Stromal cell of bone marrow (primary cell): ENCODE measurements around the gene KTI12.
"Not testable (repeated sequence)": the region's sequence is repeated elsewhere in the genome, so short reads cannot be mapped to it uniquely, and the experiment has no call there.

Source experiments
- DNase-seq: peaks from one replicate; pipeline ENCODE4 v3.0.0-alpha.2; 2012; ENCODE audit warnings: low read depth

KTI12 gene, protein sequence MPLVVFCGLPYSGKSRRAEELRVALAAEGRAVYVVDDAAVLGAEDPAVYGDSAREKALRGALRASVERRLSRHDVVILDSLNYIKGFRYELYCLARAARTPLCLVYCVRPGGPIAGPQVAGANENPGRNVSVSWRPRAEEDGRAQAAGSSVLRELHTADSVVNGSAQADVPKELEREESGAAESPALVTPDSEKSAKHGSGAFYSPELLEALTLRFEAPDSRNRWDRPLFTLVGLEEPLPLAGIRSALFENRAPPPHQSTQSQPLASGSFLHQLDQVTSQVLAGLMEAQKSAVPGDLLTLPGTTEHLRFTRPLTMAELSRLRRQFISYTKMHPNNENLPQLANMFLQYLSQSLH

DNA sequence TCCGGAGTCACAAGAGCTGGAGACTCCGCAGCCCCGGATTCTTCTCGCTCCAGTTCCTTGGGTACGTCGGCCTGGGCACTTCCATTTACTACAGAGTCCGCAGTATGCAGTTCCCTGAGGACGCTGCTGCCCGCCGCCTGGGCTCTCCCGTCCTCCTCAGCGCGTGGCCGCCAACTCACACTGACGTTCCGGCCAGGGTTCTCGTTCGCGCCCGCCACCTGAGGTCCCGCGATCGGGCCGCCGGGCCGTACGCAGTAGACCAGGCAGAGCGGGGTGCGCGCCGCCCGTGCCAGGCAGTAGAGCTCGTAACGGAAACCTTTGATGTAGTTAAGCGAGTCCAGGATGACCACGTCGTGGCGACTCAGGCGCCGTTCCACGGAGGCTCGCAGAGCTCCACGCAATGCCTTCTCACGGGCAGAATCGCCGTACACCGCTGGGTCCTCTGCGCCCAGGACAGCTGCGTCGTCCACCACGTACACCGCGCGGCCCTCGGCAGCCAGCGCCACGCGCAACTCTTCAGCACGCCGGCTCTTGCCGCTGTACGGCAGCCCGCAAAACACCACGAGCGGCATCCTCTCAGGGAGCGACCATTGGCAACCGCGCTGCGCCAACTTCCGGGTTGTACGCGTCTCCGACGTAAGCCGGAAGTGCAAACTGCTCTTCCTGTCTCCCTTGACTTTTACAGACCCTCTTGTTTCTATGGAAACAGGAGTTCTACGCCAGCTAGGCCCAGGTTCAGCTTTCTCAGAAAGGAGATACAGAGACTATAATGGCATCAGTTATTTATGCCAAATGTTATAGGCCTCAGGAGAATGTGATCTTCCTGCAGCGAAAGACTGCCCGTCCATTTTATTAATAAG lies at the start of gene KTI12:
Gene KTI12 (minus strand): TSS at position 621 of the 860 bp plus-strand sequence. CDS start 49 bp downstream, at position 572.
- peak; percentile 81 for DNase-seq

DNA sequence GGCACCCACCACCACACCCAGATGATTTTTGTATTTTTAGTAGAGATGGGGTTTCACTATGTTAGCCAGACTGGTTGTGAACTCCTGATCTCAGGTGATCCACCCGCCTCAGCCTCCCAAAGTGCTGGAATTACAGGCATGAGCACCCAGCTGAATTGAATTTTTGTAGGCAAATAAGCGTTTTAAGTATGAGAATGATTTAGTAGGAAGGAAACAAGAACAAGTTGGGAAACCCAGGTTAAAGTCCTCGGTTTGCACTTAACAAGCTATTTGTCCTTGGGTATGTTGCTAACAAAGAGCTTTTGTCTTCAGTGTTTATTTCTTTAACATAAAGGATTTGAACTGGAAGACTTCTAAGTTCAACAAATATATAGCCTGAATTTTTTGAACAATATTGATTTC lies 46.4 kb upstream of the KTI12 start:
- DNase-seq: no peak

DNA sequence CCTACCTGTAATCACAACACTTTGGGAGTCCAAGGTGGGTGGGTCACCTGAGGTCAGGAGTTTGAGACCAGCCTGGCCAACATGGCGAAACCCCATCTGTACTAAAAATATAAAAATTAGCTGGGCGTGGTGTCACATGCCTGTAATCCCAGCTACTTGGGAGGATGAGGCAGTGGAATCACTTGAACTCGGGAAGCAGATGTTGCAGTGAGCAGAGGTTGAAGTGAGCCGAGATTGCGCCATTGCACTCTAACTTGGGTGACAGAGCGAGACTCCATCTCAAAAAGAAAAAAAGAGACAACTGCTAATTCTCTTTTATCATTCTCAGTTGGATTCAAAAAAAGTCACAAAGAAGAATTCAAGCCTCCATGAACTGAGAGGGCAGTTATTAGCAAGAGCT lies 43.7 kb upstream of the KTI12 start:
- DNase-seq: not testable (repeated sequence)

DNA sequence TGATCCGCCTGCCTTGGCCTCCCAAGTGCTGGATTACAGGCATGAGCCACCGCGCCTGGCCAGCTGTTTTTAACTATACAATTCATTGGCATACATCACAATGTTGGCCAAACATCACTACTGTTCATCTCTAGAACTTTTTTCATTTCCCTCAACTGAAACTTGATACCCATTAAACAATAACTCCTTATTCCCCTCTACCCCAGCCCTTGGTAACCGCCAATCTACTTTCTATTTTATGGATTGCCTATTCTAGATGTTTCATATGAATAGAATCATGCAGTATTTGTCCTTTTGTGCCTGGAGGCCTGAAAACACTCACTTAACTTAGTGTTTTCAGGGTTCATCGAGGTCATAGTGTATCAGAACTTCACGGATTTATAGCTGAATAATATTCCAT lies 38.7 kb upstream of the KTI12 start:
- DNase-seq: no peak

DNA sequence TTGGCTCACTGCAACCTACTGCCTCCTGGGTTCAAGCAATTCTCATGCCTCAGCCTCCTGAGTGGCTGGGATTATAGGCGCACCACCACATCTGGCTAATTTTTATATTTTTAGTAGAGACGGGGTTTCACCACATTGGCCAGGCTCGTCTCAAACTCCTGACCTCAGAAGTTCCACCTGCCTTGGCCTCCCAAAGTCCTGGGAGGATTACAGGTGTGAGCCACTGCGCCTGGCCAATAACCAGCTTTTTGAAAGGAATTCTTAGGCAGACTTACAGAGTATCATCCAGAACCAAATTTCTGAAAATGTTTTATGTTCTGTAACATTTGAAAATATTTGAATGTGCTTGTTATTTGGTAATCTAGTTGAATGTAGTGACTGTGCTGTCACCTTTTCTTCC lies 37.1 kb upstream of the KTI12 start:
- DNase-seq: no peak

DNA sequence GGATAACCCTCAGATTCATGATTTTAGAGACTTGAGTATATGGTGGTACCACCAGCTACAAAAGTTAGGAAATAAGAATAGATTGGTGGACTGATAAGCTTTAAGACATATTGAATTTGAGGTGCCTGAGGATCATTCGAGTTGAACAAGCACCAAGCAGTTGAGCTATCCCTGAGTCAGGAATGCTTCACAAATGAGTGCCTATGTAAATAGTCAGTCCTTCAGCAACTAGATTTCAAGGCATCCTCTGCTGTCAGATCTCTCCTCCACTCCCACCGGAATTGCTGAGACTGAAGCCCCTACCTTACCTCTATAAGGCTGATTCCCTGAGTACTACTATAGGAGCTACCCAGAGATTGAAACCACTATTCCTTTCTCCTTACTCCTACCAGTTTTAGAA lies 29.6 kb upstream of the KTI12 start:
- DNase-seq: no peak

DNA sequence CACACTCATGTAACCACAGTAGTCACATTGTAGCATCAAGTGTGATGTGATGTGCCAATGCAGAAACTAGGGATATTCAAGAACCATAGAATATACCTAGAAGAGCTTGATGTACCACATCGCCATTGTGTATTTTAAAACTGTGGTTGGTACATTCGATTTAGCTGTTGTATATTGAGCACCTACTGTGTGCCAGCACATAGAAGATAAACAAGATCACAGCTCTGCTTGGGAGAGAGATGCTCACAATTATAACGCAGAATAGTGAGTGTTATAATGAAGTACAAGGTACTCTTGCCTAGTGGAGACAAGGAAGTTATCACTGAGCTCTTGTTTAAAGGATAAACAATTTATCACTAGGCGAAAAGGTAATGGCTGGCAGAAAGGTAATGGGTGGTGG lies 27.2 kb upstream of the KTI12 start:
- DNase-seq: no peak

DNA sequence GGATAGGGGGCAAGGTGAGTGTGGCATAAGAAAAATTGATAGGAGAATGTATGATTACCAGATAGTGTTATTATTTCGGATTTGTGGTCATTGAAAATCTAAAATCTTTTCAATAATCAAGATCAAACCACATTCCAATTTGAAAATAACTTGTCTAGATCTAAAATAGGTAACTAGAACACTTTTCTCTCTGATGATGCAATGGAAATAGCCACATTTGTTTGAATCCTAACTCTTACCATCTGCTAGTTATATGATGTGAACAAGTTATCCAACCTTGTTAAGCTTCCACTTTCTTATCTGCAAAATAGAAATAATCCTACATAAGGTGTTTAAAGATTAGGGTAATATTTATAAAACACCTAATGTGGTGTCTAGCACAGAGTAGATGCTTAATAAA lies 26.3 kb upstream of the KTI12 start:
- no peak for DNase-seq

DNA sequence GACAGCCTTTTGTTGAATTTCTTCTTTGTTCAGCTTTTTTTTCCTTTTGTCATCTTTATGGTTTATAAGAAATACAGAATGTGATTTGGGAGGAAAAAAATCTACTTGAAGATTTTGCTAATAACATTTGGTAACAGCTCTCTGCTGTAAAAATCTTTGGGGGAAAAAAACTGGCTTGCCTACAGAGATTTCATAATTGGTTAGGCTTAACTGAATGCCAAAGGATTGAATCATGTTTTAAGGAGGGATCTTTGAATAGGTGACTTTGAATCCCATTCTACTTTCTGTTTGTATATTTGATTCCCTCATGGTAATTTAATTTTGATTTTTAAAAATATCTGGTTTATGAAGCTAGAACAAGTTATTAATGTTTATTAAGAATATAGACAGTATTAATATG lies 25.7 kb upstream of the KTI12 start:
- peak; percentile 28 for DNase-seq

DNA sequence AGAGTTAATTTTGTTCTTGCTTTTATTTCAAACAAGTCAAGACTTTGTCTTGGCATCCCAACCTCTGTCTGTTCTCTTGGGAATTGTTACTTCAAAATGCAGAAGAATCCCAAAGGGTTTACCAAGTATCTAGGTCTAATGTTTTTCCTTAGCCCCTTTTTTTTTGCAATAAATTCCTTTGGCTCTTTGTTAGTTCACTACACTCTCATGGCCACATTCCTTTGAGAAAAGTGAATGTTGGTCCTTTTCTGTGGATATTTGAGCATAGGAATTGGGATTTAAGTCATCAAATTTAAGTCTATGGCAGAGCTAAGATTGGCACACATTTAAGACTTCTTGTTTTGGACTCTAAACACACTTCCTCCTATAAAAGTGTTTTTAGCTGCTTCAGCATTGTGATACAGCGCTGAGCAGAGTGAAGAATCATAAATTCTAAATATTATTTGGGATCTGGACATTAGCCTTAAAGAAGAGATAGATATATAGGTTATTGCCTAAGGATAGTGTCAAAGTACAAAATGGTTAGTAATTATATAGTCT lies 24.3 kb upstream of the KTI12 start:
- DNase-seq: no peak

DNA sequence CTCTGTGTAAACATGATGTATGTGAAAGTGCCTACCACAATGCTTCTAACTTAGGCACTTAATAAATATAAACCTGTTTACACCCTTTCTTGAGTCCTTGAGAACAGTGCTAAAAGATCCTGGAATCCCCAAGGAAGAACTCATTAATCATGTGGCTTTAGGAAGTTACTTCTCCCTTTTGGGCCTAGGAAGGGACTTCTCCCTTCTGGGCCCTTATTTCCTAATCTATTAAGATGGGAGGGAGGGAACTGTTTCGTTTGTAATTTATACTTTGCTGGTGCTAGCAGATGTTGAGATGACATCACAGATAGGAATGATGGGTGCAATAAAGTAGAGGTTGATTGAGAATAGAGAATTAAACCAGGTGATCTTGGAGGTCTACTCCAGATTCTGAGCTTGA lies 23.6 kb upstream of the KTI12 start:
- no peak for DNase-seq

DNA sequence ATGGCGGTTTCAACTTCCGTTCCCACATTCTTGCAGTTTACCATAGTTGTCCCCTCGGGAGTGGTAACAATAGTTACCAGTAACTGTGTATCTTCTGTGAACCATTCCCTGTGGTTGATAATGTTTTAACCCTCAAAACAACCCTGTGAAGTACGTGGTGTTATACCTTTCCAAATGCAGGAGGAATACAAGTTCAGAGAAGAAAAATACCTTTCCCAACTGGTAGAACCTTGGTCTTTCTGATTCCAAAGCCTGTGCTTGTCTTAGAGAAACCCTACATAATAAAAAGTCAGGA lies 23.3 kb upstream of the KTI12 start:
- peak; percentile 71 for DNase-seq

DNA sequence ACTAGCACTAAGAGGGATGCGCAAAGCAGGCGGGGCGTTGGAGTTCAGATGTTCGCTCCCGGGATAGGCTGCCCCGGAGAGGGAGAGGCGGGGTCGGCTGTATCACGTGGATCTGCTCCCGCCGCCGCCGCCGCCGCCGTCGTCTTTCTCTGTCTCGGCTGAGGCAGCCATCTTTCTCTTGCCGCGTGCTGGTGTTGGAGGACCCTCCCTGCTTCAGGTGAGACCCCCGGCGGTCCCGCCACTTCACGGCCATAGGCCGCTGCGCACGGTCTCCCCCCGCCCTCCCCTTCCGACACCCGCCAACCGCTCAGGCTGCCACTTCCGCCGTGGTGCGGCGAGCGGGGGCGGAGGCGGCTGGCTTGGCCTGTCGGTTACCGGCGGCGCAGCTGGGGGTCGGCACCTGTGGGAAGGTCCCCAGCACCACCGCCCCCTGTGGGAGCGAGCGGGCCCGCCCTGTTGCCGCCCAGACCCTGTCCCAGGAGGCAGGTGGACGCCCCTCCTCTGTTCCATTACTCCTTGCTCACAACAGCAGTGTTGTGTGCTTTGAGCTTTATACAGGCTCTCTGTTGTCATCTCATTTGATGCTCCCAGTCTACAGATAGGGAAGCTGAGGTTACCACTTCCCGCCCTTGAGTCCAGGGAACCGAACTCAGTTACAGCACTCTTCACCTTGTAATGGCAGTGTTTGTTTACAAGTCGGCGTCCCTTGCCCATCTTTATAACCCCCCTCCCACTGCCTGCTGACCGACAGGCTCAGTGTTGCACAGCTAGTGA lies 22.7 kb upstream of the KTI12 start, which contains the start of gene BTF3L4:
Gene BTF3L4 (plus strand): TSS at position 133 of the 774 bp plus-strand sequence. CDS start 3,553 bp downstream, outside the sequence.
- DNase-seq: peak; percentile 90

DNA sequence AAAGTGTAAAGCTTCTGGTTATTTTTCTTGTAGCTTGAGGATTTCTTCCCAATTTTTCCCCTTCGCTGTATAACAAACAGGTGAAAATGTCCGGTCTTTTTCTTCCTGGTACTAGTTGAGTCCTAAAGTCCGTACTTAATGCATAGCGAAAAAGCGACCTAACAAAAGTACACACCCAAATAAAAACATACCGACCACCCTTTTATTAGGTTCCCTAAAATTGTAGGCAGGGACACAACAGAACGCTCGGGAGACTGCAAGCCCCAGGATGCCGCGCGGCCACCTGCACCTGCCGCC lies 22.2 kb upstream of the KTI12 start:
- no peak for DNase-seq

DNA sequence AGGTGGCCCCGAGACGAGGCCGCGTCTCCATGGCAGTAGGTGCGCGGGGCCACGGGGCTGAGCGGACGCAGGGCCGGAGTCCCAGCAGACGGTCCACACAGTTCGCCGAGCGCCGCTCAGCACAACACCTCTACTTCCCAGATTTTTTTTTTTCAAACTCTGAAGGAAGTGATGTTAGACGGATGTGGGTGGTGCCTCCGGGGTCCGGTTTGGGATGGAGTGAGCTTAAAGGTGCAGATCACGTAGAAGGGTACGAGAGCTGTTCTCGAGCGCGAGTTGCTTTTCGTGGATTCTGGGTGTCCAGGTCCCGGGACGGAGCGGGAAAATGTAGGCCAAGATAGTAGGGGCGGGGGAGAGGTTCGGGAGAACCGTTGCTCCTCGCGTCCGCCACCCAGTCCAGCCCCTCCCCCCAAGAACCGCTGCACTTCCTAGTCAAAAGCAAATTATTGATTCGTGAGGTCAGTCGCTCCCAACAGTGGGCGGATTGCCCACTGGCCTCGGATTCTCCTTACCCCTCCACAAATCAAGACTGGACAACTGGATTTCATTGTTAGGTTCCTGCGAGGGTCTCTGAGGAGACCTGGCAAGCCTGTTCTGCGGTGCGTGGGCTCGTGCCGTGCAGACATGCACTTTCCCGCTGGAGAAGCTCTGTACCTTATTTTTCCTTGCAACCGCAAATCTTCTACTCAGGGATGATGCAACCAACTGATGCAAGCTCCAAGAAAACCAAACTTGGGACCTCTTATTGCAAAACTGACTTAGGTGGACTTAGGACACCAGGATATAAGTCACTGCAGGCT lies 21.7 kb upstream of the KTI12 start, which contains the start of gene TXNDC12:
Gene TXNDC12 (minus strand): TSS at position 126 of the 800 bp plus-strand sequence. CDS start 95 bp downstream, at position 31.
- DNase-seq: peak; percentile 82

DNA sequence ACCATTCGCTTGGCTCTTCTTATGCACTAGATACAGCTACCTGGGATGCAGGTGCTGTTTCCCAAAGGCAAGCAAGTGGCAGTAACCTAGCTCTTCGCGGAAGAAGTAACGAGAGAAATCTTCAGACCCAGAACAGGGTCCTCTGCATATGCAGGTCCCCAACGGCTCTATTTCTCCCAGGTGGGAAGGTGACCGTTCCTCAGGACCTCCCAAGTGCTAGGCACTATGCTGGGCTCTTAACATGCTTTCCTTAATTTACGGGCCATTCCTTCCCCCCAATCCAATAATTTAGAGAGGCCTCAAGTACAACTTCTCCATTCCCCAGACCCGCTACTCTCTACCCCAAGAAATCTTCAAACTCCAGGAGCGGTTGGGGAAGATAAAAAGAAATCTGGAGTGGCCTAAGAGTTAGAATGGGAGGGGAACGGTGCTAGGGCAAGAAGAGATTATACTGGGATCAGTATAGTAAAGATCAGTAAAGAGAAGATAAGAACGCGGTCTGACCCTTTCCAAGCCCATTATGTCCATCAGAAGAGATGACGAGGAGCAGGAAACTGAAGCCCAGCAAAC lies 21.0 kb upstream of the KTI12 start:
- DNase-seq: no peak

DNA sequence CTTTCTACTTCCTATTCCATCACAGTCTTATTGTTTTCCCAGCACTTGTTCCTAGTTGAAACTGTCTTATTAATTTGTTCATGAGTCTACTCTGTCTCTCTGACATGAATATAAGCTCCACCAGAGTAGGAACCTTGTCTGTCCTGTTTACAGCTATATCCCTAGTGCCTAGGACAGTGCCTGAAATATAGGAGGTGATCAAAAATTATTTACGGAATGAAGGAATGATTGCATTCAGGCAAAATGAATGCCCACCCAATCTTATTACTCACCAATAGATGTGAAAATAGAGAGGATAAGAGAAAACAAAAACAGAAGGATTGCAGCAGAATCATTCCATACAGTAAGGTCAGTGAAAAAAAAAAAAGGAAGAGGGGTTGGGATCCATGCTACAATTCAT lies 20.3 kb upstream of the KTI12 start:
- no peak for DNase-seq

DNA sequence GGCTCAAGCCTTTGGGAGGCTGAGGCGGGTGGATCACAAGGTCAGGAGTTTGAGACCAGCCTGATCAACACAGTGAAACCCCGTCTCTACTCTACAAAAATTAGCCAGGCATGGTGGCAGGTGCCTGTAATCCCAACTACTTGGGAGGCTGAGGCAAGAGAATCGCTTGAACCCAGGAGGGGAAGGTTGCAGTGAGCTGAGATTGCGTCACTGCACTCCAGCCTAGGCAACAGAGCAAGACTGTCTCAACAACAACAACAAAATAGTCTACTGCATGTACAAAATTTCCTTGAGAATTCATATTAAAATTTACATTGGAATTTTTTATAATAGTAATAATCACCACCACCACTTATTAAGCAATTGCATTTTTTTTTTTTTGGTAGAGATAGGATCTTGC lies 15.7 kb upstream of the KTI12 start:
- DNase-seq: not testable (repeated sequence)

DNA sequence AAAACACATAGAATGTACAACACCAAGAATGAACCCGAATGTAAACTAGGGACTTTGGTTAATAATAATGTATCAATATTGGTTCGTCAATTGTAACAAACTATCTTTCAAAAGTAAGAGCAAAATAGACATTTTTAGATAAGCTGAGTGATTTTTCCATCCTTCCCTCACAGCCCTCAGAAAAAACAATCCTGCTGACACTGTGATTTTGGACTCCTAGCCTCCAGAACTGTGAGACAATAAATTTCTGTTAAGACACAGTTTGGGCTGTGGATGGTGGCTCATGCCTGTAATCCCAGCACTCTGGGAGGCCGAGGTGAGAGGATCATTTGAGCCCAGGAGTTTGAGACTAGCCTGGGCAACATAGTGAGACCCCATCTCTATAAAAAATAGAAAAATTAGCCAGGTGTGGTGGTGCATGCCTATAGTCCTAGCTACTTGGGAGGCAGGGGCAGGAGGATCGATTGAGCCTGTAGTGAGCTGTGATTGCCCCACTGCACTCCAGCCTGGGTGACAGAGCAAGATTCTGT lies 12.1 kb upstream of the KTI12 start:
- DNase-seq: not testable (repeated sequence)

DNA sequence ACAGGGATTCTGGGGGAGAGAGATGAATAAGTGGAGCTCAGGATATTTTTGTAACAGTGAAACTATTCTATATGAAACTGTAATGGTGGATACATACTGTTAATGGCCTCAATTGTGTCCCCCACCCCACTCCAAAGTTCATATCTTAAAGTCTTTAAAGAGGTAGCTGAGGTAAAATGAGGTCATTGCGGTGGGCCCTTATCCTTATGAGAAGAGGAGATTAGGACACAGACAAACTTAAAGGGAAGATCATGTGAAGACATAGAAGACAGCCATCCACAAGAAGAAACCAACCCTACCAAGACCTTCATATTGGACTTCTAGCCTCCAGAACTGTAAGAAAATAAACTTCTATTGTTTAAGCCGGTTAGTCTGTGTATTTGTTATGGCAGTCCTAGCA lies 11.6 kb upstream of the KTI12 start:
- no peak for DNase-seq
